H1 (cell line): ENCODE data around the gene MFSD2B. TPM values are rescaled to one million over a fixed set of nuclear protein-coding genes. Genes with fewer than 3 reads are reported as not detected.

Experiments
- CBX8 ChIP-seq: fragments of 300-800, 300-1000 bp; sonication (generic); IDR thresholded peaks from 2 replicates; pipeline ENCODE4 v1.7.1; 2016; ENCODE audit warnings: low read depth, low read length, borderline replicate concordance
- CHD7 ChIP-seq: fragments of 300-600 bp; sonication (generic); IDR thresholded peaks from 2 replicates; pipeline ENCODE4 v1.7.1; 2012; ENCODE audit warnings: low read length, moderate library complexity, mild to moderate bottlenecking, inconsistent platforms; ENCODE audit not compliant: insufficient replicate concordance
- CTBP2 ChIP-seq: IDR thresholded peaks from 2 replicates; pipeline ENCODE4 v1.7.0; 2011; ENCODE audit warnings: borderline replicate concordance, mild to moderate bottlenecking, moderate library complexity, mixed read lengths, low read length; ENCODE audit not compliant: insufficient read depth, insufficient read length
- E2F6 ChIP-seq: IDR thresholded peaks from 2 replicates; pipeline ENCODE4 v1.6.1; 2012; ENCODE audit warnings: inconsistent platforms
- EGR1 ChIP-seq: IDR thresholded peaks from 2 replicates; pipeline ENCODE4 v1.6.1; 2011; ENCODE audit warnings: low read depth, low read length, borderline replicate concordance
- NANOG ChIP-seq: IDR thresholded peaks from 2 replicates; pipeline ENCODE4 v1.6.1; 2011; ENCODE audit warnings: low read length, low read depth, mild to moderate bottlenecking, inconsistent platforms; ENCODE audit not compliant: insufficient read depth, poor library complexity, severe bottlenecking
- RBBP5 ChIP-seq: IDR thresholded peaks from 2 replicates; pipeline ENCODE4 v1.7.1; 2012; ENCODE audit warnings: low read depth, mild to moderate bottlenecking, inconsistent platforms, low read length, moderate library complexity, borderline replicate concordance
- TAF1 ChIP-seq: IDR thresholded peaks from 2 replicates; pipeline ENCODE4 v1.6.1; 2011; ENCODE audit warnings: mild to moderate bottlenecking, low read depth, low read length
- TBP ChIP-seq: IDR thresholded peaks from 2 replicates; pipeline ENCODE4 v1.6.1; 2011; ENCODE audit warnings: low read depth, low read length, improper control_type of control experiment
- polyA plus RNA-seq, 7 experiments: library from polyadenylated mRNA; depleted of rRNA in 3 of 7; stranded (reverse) in 5 of 7; unstranded in 2 of 7; fragments of >200 nt in 5 of 7; fragments of 200-250 nt in 2 of 7; gene quantifications; 1 replicate in 5 of 7; 2 replicates in 1 of 7; 4 replicates in 1 of 7; pipeline versions ENCODE4 v1.2.1 to v1.2.3, GENCODE V29; 2011 to 2013; ENCODE audit warnings: missing spikeins in 2 of 7, mixed read lengths in 2 of 7
- total RNA-seq: library from RNA; stranded (reverse); fragmentation: NEBNext Ultra II Directional; extraction: Animal tissue kit (Norgen Biotek cat#: 25700); gene quantifications from 2 replicates; pipeline ENCODE4 v1.2.1, GENCODE V29; 2021

Gene MFSD2B
- total and polyA plus RNA-seq, 2 of the 8 experiments (the other 6 are each of a cell fraction or from before 2014, with no cell fraction given) = 0.33 to 0.48 TPM

- TF ChIP-seq CHD7 = no peak
- TF ChIP-seq TBP = no peak
- TF ChIP-seq NANOG = no peak
- no peak for TF ChIP-seq E2F6
- no peak for TF ChIP-seq TAF1
- TF ChIP-seq CTBP2 = no peak
- no peak for TF ChIP-seq CBX8
- no peak for TF ChIP-seq RBBP5
- no peak for TF ChIP-seq EGR1
Measured at GRCh38 chr2:24054366-24055010, 44.6 kb downstream of the MFSD2B start (continued).
